Measurements from ENCODE around the gene TANK. TPM values are rescaled to one million over a fixed set of nuclear protein-coding genes. Genes with fewer than 3 reads are reported as not detected.
"Not testable (repeated sequence)": the region's sequence is repeated elsewhere in the genome, so short reads cannot be mapped to it uniquely, and the experiment has no call there.

The TANK gene
- total RNA-seq, 6 donors from 2014 or later, result 41.9 to 214 (median 75.0) TPM

GRCh38 chr2:161173541-161174194 is 13.4 kb downstream of the TANK start:
- no peaks in the 10 kb centered on the region for H3K27me3 ChIP-seq
- peaks cover 12 to 44% (median 25%) of the 10 kb centered on the region in 4 donors for H3K4me1 ChIP-seq
- no peak overlapping the region for H3K4me3 ChIP-seq
- no peak for DNase-seq
- H3K27ac ChIP-seq, result no peak overlapping the region
- TF ChIP-seq POLR2AphosphoS5 (IDR thresholded peaks at IDR 0.05) (no peak), CTCF (IDR thresholded peaks at IDR 0.05) (no peak), POLR2A (IDR thresholded peaks at IDR 0.05) (no peak), EP300 (IDR thresholded peaks at IDR 0.05) (no peak)
- WGBS, 2 donors, result 95 to 96% methylated on average over 2 of the region's 2 CpGs
- ATAC-seq (ENCODE audit: low FRiP score in 2 of 2), result no peak
- peaks cover 0 to 9% (median 0%) of the 10 kb centered on the region in 4 donors for H3K36me3 ChIP-seq
- no peaks in the 10 kb centered on the region for H3K9me3 ChIP-seq

DNA sequence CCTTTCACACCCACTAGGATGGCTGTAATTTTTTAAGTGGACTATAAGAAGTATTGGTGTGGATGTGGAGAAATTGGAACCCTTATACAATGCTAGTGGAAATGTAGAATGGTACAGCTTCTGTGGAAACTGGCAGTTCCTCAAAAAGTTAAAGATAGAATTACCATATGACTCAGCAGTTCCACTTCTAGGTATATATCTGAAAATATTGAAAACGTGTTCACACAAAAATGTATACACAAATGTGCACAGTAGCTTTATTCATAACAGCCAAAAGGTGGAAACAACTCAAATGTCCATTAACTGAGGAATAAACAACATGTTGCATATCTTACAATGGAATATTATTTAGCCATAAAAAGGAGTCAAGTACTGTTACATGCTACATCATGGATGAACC is 17.7 kb downstream of the TANK start:
- WGBS, 2 donors, result 56 to 71% methylated on average over 1 of the region's 1 CpG
- TF ChIP-seq CTCF (IDR thresholded peaks at IDR 0.05) (no peak), POLR2AphosphoS5 (IDR thresholded peaks at IDR 0.05) (no peak), EP300 (IDR thresholded peaks at IDR 0.05) (no peak)
- H3K27me3 ChIP-seq, result no peaks in the 10 kb centered on the region
- no peak for DNase-seq
- H3K9me3 ChIP-seq, result no peaks in the 10 kb centered on the region
- H3K27ac ChIP-seq, result no peak overlapping the region
- H3K4me3 ChIP-seq, result no peak overlapping the region
- H3K4me1 ChIP-seq, result peaks cover 0 to 13% (median 5%) of the 10 kb centered on the region in 4 donors
- ATAC-seq (ENCODE audit: low FRiP score in 2 of 2), result no peak
- H3K36me3 ChIP-seq, result peaks cover 0 to 43% (median 15%) of the 10 kb centered on the region in 4 donors

DNA sequence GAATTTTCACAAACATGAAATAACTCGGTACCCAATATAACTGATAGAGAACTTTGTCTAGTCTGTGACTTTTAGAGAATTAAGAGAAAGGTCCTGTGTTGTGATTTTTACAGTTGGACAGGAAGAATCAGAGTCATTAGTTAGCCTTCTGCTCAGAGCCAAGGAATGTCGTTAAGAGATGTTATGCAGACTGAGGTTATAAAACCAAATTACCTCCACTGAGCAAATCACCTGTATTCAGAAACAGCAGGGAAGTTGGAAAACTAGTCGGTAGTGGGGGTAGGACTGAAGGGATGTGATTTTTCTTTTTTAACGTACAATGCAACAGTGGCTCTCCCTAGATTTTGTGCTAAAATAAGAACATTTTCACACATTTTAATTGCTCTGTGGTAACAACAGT is 18.5 kb downstream of the TANK start:
- no peak for DNase-seq
- peaks cover 0 to 9% (median 2%) of the 10 kb centered on the region in 4 donors for H3K4me1 ChIP-seq
- H3K27ac ChIP-seq, result no peak overlapping the region
- peaks cover 0 to 48% (median 17%) of the 10 kb centered on the region in 4 donors for H3K36me3 ChIP-seq
- no peak for ATAC-seq (ENCODE audit: low FRiP score in 2 of 2)
- TF ChIP-seq POLR2AphosphoS5 (IDR thresholded peaks at IDR 0.05) (no peak), POLR2A (IDR thresholded peaks at IDR 0.05) (no peak), CTCF (IDR thresholded peaks at IDR 0.05) (no peak), EP300 (IDR thresholded peaks at IDR 0.05) (no peak)
- WGBS, 2 donors, result 72 to 81% methylated on average over 4 of the region's 4 CpGs
- H3K27me3 ChIP-seq, result no peaks in the 10 kb centered on the region
- no peaks in the 10 kb centered on the region for H3K9me3 ChIP-seq
- H3K4me3 ChIP-seq, result no peak overlapping the region

GRCh38 chr2:161190050-161190449 is 29.8 kb downstream of the TANK start:
- no peak for ATAC-seq (ENCODE audit: low FRiP score in 2 of 2)
- no peak overlapping the region for H3K27ac ChIP-seq
- no peak for DNase-seq

GRCh38 chr2:161195602-161196001 is 35.4 kb downstream of the TANK start:
- DNase-seq; H3K27me3 ChIP-seq; H3K4me3 ChIP-seq; H3K9me3 ChIP-seq; H3K27ac ChIP-seq; ATAC-seq (ENCODE audit: low FRiP score in 2 of 2): not testable (repeated sequence)
- Histone ChIP-seq H3K4me1 (peaks cover 4 to 19% (median 8%) of the 10 kb centered on the region in 4 donors), H3K36me3 (peaks cover 0 to 29% (median 4%) of the 10 kb centered on the region in 4 donors)
- 93 to 96% methylated on average over 4 of the region's 4 CpGs for WGBS, 2 donors

More at GRCh38 chr2:161190050-161190449, 29.8 kb downstream of the TANK start:
- Histone ChIP-seq H3K27me3 (no peaks in the 10 kb centered on the region), H3K9me3 (no peaks in the 10 kb centered on the region), H3K4me1 (peaks cover 0 to 14% (median 2%) of the 10 kb centered on the region in 4 donors), H3K36me3 (peaks cover 0 to 29% (median 4%) of the 10 kb centered on the region in 4 donors), H3K4me3 (no peak overlapping the region)
- TF ChIP-seq POLR2A (IDR thresholded peaks at IDR 0.05), result no peak
- TF ChIP-seq CTCF (IDR thresholded peaks at IDR 0.05), result no peak
- TF ChIP-seq EP300 (IDR thresholded peaks at IDR 0.05), result no peak
- no peak for TF ChIP-seq POLR2AphosphoS5 (IDR thresholded peaks at IDR 0.05)
